ENCODE results near the gene SRC. TPM values are rescaled to one million over a fixed set of nuclear protein-coding genes. Genes with fewer than 3 reads are reported as not detected.

The SRC gene
- total and polyA plus RNA-seq, 2 experiments from 2014 or later: 8.0 to 25.9 TPM

DNA sequence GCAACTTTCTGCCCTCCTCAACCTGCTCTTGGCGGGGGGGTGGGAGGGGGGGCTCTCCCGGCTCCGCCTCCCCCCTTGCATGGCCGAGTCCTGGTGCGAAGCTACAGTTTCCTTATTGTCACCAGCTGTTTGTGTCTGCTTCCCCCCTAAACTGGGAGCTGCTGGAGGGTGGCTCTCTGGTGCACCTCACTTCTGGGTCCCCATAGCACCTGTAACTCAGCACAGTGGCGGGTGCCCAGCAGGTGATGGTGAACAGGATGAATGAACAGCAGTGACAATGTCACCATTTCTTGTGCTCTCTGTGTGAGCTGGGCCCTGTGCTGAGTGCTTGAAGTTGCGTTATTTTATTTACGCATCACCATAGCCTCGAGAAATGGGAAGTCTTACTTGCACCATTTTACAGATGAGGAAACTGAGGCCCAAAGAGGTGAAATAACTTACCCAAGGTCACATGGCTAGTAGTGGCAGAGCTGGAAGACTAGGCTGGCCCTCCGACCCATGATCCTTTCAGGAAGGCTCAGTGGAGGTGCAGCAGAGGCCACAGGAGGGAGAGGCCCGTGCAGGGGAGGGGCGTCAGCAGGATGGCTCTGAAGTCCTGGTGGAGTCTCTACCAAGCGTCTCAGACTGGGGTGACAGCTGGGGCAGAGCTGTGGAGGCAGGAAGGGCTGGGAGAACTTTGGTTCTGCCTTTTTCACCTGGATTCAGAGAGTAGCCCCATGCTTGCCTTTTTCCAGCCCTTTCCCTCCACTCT, 41.8 kb downstream of the SRC start (continued):
- TF ChIP-seq, protein P1, sequence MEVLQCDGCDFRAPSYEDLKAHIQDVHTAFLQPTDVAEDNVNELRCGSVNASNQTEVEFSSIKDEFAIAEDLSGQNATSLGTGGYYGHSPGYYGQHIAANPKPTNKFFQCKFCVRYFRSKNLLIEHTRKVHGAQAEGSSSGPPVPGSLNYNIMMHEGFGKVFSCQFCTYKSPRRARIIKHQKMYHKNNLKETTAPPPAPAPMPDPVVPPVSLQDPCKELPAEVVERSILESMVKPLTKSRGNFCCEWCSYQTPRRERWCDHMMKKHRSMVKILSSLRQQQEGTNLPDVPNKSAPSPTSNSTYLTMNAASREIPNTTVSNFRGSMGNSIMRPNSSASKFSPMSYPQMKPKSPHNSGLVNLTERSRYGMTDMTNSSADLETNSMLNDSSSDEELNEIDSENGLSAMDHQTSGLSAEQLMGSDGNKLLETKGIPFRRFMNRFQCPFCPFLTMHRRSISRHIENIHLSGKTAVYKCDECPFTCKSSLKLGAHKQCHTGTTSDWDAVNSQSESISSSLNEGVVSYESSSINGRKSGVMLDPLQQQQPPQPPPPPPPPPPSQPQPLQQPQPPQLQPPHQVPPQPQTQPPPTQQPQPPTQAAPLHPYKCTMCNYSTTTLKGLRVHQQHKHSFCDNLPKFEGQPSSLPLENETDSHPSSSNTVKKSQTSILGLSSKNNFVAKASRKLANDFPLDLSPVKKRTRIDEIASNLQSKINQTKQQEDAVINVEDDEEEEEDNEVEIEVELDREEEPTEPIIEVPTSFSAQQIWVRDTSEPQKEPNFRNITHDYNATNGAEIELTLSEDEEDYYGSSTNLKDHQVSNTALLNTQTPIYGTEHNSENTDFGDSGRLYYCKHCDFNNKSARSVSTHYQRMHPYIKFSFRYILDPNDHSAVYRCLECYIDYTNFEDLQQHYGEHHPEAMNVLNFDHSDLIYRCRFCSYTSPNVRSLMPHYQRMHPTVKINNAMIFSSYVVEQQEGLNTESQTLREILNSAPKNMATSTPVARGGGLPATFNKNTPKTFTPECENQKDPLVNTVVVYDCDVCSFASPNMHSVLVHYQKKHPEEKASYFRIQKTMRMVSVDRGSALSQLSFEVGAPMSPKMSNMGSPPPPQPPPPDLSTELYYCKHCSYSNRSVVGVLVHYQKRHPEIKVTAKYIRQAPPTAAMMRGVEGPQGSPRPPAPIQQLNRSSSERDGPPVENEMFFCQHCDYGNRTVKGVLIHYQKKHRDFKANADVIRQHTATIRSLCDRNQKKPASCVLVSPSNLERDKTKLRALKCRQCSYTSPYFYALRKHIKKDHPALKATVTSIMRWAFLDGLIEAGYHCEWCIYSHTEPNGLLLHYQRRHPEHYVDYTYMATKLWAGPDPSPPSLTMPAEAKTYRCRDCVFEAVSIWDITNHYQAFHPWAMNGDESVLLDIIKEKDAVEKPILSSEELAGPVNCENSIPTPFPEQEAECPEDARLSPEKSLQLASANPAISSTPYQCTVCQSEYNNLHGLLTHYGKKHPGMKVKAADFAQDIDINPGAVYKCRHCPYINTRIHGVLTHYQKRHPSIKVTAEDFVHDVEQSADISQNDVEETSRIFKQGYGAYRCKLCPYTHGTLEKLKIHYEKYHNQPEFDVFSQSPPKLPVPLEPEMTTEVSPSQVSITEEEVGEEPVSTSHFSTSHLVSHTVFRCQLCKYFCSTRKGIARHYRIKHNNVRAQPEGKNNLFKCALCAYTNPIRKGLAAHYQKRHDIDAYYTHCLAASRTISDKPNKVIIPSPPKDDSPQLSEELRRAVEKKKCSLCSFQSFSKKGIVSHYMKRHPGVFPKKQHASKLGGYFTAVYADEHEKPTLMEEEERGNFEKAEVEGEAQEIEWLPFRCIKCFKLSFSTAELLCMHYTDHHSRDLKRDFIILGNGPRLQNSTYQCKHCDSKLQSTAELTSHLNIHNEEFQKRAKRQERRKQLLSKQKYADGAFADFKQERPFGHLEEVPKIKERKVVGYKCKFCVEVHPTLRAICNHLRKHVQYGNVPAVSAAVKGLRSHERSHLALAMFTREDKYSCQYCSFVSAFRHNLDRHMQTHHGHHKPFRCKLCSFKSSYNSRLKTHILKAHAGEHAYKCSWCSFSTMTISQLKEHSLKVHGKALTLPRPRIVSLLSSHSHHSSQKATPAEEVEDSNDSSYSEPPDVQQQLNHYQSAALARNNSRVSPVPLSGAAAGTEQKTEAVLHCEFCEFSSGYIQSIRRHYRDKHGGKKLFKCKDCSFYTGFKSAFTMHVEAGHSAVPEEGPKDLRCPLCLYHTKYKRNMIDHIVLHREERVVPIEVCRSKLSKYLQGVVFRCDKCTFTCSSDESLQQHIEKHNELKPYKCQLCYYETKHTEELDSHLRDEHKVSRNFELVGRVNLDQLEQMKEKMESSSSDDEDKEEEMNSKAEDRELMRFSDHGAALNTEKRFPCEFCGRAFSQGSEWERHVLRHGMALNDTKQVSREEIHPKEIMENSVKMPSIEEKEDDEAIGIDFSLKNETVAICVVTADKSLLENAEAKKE (CRISPR knock-in tag; IDR thresholded peaks at IDR 0.05): no peak
- TF ChIP-seq ZNF331 (CRISPR knock-in tag; IDR thresholded peaks at IDR 0.05; ENCODE audit: low read depth): no peak
- TF ChIP-seq, protein P2, sequence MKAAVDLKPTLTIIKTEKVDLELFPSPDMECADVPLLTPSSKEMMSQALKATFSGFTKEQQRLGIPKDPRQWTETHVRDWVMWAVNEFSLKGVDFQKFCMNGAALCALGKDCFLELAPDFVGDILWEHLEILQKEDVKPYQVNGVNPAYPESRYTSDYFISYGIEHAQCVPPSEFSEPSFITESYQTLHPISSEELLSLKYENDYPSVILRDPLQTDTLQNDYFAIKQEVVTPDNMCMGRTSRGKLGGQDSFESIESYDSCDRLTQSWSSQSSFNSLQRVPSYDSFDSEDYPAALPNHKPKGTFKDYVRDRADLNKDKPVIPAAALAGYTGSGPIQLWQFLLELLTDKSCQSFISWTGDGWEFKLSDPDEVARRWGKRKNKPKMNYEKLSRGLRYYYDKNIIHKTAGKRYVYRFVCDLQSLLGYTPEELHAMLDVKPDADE (IDR thresholded peaks at IDR 0.05): no peak
- no peak for TF ChIP-seq POLR2AphosphoS5 (IDR thresholded peaks at IDR 0.05; ENCODE audit: low read depth)
- TF ChIP-seq CREB1 (CRISPR knock-in tag; IDR thresholded peaks at IDR 0.05; ENCODE audit: low read depth): no peak
- no peak for TF ChIP-seq JUNB (IDR thresholded peaks at IDR 0.05; ENCODE audit: unreplicated experiment)
- TF ChIP-seq ZNF114 (CRISPR knock-in tag; IDR thresholded peaks at IDR 0.05): no peak
- no peak for TF ChIP-seq STAT1 (IDR thresholded peaks at IDR 0.05; ENCODE audit: unreplicated experiment)
- TF ChIP-seq EZH2 (IDR thresholded peaks at IDR 0.05; ENCODE audit: low read depth, unreplicated experiment): no peak
- TF ChIP-seq, protein P3, sequence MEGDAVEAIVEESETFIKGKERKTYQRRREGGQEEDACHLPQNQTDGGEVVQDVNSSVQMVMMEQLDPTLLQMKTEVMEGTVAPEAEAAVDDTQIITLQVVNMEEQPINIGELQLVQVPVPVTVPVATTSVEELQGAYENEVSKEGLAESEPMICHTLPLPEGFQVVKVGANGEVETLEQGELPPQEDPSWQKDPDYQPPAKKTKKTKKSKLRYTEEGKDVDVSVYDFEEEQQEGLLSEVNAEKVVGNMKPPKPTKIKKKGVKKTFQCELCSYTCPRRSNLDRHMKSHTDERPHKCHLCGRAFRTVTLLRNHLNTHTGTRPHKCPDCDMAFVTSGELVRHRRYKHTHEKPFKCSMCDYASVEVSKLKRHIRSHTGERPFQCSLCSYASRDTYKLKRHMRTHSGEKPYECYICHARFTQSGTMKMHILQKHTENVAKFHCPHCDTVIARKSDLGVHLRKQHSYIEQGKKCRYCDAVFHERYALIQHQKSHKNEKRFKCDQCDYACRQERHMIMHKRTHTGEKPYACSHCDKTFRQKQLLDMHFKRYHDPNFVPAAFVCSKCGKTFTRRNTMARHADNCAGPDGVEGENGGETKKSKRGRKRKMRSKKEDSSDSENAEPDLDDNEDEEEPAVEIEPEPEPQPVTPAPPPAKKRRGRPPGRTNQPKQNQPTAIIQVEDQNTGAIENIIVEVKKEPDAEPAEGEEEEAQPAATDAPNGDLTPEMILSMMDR (conservative IDR thresholded peaks at IDR 0.05; ENCODE audit: low read depth in 2 of 2): no peak
- TF ChIP-seq, protein P4, sequence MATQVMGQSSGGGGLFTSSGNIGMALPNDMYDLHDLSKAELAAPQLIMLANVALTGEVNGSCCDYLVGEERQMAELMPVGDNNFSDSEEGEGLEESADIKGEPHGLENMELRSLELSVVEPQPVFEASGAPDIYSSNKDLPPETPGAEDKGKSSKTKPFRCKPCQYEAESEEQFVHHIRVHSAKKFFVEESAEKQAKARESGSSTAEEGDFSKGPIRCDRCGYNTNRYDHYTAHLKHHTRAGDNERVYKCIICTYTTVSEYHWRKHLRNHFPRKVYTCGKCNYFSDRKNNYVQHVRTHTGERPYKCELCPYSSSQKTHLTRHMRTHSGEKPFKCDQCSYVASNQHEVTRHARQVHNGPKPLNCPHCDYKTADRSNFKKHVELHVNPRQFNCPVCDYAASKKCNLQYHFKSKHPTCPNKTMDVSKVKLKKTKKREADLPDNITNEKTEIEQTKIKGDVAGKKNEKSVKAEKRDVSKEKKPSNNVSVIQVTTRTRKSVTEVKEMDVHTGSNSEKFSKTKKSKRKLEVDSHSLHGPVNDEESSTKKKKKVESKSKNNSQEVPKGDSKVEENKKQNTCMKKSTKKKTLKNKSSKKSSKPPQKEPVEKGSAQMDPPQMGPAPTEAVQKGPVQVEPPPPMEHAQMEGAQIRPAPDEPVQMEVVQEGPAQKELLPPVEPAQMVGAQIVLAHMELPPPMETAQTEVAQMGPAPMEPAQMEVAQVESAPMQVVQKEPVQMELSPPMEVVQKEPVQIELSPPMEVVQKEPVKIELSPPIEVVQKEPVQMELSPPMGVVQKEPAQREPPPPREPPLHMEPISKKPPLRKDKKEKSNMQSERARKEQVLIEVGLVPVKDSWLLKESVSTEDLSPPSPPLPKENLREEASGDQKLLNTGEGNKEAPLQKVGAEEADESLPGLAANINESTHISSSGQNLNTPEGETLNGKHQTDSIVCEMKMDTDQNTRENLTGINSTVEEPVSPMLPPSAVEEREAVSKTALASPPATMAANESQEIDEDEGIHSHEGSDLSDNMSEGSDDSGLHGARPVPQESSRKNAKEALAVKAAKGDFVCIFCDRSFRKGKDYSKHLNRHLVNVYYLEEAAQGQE (IDR thresholded peaks at IDR 0.05; ENCODE audit: unreplicated experiment): no peak
